ENCODE measurements around the gene KCNH3. TPM values are rescaled to one million over a fixed set of nuclear protein-coding genes. Genes with fewer than 3 reads are reported as not detected.

Gene KCNH3
- total and polyA plus RNA-seq, 2 of the 13 experiments (the other 11 are each of a cell fraction or from before 2014, with no cell fraction given) = 0.01 to 0.07 TPM

DNA sequence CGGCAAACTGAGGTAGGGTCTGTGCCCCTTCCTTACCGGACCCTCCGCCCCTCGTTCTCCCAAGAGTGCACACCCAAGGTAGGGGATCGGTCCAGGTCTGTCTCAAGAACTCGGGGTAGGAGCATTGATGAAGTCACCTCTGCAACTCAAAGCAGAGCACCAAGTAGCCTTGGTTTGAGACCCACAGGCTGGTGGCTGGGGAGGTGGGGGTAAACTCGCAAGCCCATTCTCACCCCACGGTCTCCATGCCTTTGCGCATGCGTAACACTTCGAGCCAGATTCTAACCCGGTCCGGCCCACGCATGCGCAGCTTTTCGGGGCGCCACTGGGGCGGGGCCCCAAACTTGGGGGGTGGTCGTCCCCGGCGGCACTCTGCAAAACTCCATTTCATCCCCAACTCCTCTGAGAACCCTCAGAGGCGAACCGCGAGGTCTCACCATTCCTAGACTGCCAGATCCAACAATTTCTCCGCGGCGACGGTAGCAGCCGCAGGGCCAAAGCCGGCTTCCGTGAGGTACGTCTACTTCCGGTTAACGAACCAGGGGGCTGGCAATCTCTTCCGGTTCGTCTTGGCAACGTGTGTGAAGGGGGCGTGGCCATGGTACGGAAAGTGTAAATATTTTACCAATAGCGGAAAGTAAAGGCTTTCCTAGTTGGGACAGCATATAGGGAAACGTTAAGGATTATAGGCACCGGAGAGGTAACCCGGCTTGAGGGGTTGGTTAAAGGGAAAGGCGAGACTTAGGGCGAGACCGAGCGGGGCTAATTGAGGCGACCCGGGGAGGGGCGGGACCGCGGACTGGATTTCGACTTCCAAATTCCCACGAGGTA is 29.0 kb downstream of the KCNH3 start, which contains the start of gene MCRS1 (continued):
- no peak; the same call in 1 of the 2 replicates for TF ChIP-seq ZNF83 (CRISPR knock-in tag; IDR thresholded peaks at IDR 0.05; ENCODE audit: borderline replicate concordance)
- no peak for TF ChIP-seq EZH2 (conservative IDR thresholded peaks at IDR 0.05; ENCODE audit: low read depth, low read length)
- TF ChIP-seq ZNF597 (CRISPR knock-in tag; IDR thresholded peaks at IDR 0.05) = no peak
- no peak; the same call in 1 of the 2 replicates for TF ChIP-seq ZNF275 (CRISPR knock-in tag; IDR thresholded peaks at IDR 0.05; ENCODE audit: borderline replicate concordance)
- 0 out of 2 replicates have a peak, but pooled peaks have one; percentile 6 for TF ChIP-seq BCL6 (CRISPR knock-in tag; IDR thresholded peaks at IDR 0.05)
- TF ChIP-seq NCOA5 (CRISPR knock-in tag; IDR thresholded peaks at IDR 0.05) = no peak
- no peak for TF ChIP-seq THAP7 (CRISPR knock-in tag; IDR thresholded peaks at IDR 0.05)
- TF ChIP-seq CAMTA2 (CRISPR knock-in tag; IDR thresholded peaks at IDR 0.05; ENCODE audit: borderline replicate concordance) = no peak
- TF ChIP-seq ZNF816 (CRISPR knock-in tag; IDR thresholded peaks at IDR 0.05; ENCODE audit: borderline replicate concordance) = no peak
- peak; percentile 99 for TF ChIP-seq ASH2L (IDR thresholded peaks at IDR 0.05; ENCODE audit: insufficient read length, low read depth, low read length)
- TF ChIP-seq, protein P1, sequence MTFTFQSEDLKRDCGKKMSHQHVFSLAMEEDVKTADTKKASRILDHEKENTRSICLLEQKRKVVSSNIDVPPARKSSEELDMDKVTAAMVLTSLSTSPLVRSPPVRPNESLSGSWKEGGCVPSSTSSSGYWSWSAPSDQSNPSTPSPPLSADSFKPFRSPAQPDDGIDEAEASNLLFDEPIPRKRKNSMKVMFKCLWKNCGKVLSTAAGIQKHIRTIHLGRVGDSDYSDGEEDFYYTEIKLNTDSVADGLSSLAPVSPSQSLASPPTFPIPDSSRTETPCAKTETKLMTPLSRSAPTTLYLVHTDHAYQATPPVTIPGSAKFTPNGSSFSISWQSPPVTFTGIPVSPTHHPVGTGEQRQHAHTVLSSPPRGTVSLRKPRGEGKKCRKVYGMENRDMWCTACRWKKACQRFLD (CRISPR knock-in tag; IDR thresholded peaks at IDR 0.05; ENCODE audit: borderline replicate concordance) = no peak
- TF ChIP-seq ZNF263 (CRISPR knock-in tag; IDR thresholded peaks at IDR 0.05) = 0 out of 2 replicates have a peak, but pooled peaks have one; percentile 41
- peak; percentile 50; the same call in 1 of the 2 replicates for TF ChIP-seq NFKBIZ (CRISPR knock-in tag; IDR thresholded peaks at IDR 0.05)
- TF ChIP-seq, protein P2, sequence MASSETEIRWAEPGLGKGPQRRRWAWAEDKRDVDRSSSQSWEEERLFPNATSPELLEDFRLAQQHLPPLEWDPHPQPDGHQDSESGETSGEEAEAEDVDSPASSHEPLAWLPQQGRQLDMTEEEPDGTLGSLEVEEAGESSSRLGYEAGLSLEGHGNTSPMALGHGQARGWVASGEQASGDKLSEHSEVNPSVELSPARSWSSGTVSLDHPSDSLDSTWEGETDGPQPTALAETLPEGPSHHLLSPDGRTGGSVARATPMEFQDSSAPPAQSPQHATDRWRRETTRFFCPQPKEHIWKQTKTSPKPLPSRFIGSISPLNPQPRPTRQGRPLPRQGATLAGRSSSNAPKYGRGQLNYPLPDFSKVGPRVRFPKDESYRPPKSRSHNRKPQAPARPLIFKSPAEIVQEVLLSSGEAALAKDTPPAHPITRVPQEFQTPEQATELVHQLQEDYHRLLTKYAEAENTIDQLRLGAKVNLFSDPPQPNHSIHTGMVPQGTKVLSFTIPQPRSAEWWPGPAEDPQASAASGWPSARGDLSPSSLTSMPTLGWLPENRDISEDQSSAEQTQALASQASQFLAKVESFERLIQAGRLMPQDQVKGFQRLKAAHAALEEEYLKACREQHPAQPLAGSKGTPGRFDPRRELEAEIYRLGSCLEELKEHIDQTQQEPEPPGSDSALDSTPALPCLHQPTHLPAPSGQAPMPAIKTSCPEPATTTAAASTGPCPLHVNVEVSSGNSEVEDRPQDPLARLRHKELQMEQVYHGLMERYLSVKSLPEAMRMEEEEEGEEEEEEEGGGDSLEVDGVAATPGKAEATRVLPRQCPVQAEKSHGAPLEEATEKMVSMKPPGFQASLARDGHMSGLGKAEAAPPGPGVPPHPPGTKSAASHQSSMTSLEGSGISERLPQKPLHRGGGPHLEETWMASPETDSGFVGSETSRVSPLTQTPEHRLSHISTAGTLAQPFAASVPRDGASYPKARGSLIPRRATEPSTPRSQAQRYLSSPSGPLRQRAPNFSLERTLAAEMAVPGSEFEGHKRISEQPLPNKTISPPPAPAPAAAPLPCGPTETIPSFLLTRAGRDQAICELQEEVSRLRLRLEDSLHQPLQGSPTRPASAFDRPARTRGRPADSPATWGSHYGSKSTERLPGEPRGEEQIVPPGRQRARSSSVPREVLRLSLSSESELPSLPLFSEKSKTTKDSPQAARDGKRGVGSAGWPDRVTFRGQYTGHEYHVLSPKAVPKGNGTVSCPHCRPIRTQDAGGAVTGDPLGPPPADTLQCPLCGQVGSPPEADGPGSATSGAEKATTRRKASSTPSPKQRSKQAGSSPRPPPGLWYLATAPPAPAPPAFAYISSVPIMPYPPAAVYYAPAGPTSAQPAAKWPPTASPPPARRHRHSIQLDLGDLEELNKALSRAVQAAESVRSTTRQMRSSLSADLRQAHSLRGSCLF (CRISPR knock-in tag; IDR thresholded peaks at IDR 0.05; ENCODE audit: borderline replicate concordance) = no peak
- peak; percentile 59; the same call in 1 of the 2 replicates for TF ChIP-seq ZNF607 (CRISPR knock-in tag; IDR thresholded peaks at IDR 0.05; ENCODE audit: borderline replicate concordance)
- TF ChIP-seq MAFG (CRISPR knock-in tag; IDR thresholded peaks at IDR 0.05) = no peak
- TF ChIP-seq U2AF1 (optimal IDR thresholded peaks at IDR 0.05; ENCODE audit: low read depth, low read length) = peak; percentile 91
- peak; percentile 44; the same call in 1 of the 2 replicates for TF ChIP-seq FOXA3 (CRISPR knock-in tag; IDR thresholded peaks at IDR 0.05)
- TF ChIP-seq ZNF572 (CRISPR knock-in tag; IDR thresholded peaks at IDR 0.05) = no peak; the same call in 1 of the 2 replicates

All from HepG2 (cell line).